CD4-positive, alpha-beta T cell treated with Interferon alpha-2 for 1 hour (primary cell): ENCODE results near the gene HSD17B7.
"Not testable (repeated sequence)": the region's sequence is repeated elsewhere in the genome, so short reads cannot be mapped to it uniquely, and the experiment has no call there.

Experiments
- DNase-seq, 2 donors: peaks; one replicate each; pipeline ENCODE4 v3.0.0-alpha.2; 2020 to 2022

HSD17B7 gene

GRCh38 chr1:162818136-162818535 lies 27.6 kb downstream of the HSD17B7 start:
- not testable (repeated sequence) for DNase-seq

- not testable (repeated sequence) for DNase-seq
Measured at GRCh38 chr1:162818666-162819065, 28.2 kb downstream of the HSD17B7 start.

- no peak for DNase-seq
Measured at GRCh38 chr1:162822391-162823200, 32.1 kb downstream of the HSD17B7 start.

- DNase-seq = no peak
Measured at GRCh38 chr1:162823231-162823630, 32.7 kb downstream of the HSD17B7 start.

- no peak for DNase-seq
Measured at GRCh38 chr1:162823771-162824525, 33.4 kb downstream of the HSD17B7 start.

- DNase-seq = no peak
Measured at GRCh38 chr1:162829268-162829667, 38.8 kb downstream of the HSD17B7 start.

DNA sequence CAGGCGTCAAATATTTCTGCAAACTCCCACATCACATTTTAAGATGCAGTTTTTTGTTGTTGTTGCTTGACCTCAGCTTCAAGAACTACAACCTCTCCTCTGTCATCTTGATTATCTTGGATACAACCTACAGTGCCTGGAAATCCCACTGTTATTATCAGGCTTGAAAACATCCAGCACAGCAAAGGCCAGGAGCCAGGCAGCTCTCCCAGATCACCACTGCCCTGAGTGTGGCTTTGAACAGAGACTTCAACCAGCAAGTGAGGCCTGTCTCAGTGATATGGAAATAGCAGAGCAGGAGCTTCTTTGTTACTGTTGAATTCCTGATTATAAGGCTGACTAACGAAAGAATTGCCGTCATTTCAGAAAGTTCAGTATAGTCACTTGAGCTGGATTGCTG lies 42.0 kb downstream of the HSD17B7 start:
- DNase-seq = no peak

GRCh38 chr1:162835157-162835899 lies 44.8 kb downstream of the HSD17B7 start:
- DNase-seq = no peak

DNA sequence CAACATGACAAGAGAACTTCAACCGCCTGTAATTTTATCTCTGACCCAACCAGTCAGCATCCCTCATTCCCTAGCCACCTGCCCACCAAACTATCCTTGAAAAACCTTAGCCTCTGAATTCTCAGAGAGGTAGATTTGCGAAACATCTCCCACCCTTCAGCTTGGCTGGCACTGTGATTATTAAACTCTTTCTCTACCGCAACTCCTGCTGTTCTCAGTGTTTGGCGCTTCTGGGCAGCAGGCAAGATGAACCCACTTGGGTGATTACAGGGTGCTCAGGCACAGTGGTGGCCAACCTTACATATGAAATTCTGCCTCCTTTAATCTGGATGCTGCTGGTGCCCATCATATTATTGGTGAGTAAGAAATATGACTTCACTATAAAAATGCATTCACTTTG lies 48.4 kb downstream of the HSD17B7 start:
- no peak for DNase-seq

- no peak for DNase-seq
Measured at GRCh38 chr1:162840250-162840839, 49.8 kb downstream of the HSD17B7 start.

GRCh38 chr1:162844153-162844552 lies 53.7 kb downstream of the HSD17B7 start:
- DNase-seq = no peak

DNA sequence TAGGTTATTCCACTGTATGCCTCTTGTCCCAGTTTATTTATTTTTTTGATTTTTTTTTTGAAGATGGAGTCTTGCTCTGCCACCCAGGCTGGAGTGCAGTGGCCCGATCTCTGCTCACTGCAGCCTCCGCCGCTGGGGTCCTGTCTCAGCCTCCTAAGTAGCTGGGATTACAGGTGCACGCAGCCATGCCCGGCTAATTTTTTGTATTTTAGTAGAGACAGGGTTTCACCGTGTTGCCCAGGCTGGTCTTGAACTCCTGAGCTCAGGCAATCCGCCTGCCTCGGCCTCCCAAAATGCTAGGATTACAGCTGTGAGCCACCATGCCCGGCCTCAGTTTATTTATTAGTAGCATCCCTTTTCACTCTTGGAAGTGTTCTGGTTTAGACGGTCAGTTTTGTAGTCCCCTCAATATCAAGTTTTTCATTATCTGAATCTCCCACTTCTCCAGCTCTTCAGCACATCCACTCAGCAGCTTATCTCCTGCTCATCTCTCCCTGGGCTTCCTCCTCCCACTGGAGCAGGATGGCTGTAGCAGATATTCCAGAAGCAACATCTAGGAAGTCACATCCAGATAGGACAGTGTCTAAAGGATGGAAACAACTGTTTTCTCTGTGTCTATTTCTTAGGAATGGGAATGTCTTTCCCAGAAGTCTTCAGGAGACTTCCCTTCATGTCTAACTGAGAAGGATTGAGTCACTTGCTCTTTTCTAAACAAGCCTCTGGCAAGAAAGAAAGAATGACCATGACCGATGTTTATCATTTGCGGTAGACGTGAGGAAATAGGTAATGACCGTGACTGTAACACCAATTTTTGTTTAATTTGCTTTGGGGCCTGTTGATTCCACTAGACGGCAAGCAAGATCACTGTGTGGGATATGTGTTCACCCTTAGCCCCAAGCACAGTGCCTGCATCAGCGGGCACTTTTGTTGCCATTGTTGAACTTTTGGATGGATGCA lies 56.0 kb downstream of the HSD17B7 start:
- no peak for DNase-seq

GRCh38 chr1:162847839-162848453 lies 57.4 kb downstream of the HSD17B7 start:
- peak; percentile 63 to 73 for DNase-seq

- no peak for DNase-seq
Measured at GRCh38 chr1:162849711-162850110, 59.2 kb downstream of the HSD17B7 start.

DNA sequence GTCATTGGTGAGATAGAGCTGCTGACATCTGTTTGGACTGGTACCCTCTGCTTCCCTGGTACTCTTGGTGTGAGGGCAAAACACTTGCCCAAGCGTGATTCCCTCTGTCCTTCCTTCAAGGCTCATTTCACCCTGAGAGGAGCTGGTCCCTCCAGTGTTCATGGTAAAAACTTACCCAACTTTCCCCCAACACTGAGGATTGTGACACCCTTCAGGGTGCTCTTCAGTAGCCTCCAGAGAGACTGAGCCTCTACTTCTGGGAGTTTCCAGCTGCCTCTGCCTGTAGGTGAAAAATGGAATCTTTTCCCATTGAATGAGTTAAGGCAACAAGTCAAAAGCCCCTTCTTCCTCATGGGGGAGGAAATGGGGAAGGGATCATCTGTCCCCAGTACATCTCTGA lies 60.8 kb downstream of the HSD17B7 start:
- DNase-seq = no peak

DNA sequence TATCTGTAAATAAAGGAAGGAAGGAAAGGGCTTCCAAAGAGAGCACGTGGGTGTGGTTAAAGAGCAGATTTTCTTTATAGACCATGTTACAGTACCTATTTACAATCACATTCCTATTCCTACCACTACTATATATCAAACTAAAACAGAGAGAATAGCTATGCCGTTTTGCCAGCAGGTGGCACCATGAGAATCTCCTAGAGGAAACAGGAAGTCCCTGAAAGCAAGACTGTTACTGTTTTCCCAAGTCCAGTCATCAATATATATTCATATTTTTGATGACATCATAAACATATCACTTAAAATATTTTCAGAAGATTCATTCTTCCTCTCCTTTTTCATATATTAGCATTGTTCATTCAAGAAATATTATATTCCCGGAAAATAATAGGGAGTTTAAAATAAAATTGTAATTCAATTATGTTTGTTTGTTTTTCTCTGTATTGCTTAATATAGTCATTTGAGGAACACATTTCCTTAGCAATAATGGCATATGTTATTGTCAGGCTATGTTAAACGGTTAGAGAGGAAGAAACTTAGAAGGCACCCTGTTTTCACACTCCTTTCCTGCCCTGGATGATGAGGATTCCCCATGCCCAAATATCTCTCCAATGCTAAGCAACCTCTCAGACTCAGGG lies 63.9 kb downstream of the HSD17B7 start:
- peak; percentile 38 to 56 for DNase-seq

DNA sequence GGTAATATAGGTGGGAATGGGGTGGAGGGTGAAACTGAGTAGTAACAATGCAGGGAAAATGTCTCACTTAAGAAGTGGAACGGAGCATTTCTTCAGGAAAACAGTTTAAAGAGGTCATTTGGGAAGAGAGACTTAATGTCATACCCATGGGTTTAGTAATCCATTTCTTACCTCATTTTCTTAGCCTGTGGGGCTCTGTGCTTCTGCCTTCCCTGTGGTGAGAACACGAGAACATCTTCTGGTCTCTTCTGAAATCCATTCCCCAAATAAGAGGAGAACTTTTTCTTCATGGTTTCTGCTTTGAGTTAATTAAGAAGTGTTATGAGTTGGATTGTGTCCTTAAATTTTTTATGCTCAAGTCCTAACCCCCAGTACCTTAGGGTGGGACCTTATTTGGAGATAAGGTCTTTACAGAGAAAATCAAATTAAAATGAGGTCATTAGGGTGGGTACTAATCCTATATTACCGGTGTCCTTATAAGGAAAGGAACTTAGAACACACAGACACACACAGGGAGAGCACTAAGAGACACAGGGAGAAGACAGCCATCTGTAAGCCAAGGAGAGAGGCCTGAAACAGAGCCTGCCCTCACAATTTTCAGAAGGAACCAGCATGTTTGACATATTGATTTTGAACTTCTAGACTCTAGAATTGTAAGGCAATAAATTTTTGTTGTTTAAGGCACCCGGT lies 65.1 kb downstream of the HSD17B7 start:
- DNase-seq = no peak

DNA sequence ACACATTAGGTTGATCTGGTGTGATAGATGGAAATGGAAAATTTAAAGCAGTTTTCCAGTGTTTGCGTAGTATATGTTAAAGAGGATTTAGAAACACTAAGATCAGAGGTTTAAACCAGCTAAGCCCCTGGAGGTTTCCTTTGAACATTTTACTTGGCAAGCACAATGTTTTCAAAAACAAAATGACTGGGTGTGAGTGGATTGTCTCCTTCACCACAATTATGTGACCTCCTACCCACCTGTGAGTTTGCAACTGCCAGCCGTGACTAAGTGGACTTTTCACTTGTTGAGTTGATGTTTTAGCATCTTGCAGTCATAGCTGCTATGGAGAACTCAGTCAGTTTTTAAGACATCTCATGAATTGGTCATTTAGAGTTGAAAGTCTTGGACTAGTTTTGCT lies 65.8 kb downstream of the HSD17B7 start:
- no peak for DNase-seq

- DNase-seq = no peak
Measured at GRCh38 chr1:162857850-162858249, 67.3 kb downstream of the HSD17B7 start.

DNA sequence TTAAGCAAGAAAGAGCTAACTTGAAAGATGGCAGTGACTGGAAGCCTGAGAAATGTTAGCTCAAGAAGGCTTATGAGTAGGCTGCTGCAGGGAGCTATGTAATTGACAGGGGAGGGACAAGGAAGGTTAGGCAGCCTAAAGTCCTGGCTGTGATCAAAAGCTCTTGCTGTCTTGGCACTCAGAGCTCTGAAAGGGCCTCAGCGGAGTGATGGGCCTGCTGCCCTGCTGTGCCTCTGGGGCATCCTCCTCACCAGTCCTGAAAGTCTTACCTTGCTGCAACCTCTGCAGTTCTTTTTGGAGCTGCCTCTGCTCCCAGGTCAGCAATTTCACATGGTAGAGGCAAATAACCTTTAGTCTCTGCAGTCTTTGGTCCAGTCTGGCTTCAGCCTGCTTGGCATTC lies 68.7 kb downstream of the HSD17B7 start:
- DNase-seq = no peak
